CD4-positive, alpha-beta T cell treated with Interleukin-17A for 4 hours (primary cell): ENCODE measurements around the gene DGKD.

Source experiments
- DNase-seq: peaks from one replicate; pipeline ENCODE4 v3.0.0-alpha.2; 2020; ENCODE audit warnings: mixed read lengths

The DGKD gene

DNA sequence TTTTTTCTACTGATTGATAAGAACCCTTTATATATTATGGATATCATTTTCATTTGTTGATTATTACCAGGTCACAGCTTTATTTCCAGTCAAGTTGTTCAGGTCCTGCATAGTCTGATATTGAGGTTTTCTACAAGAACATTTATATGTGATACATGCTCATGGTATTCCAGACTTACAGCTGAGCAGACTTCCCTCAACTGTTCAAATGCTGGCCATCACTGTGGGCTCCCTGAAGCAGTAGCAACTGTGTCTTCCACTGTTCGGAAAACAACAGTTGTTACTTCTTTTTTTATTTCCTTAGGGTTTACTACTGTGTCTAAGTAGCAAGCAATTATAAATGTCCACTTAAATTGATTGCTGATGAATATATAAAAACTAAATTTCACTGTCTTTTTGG lies 79.5 kb downstream of the DGKD start:
- no peak for DNase-seq

DNA sequence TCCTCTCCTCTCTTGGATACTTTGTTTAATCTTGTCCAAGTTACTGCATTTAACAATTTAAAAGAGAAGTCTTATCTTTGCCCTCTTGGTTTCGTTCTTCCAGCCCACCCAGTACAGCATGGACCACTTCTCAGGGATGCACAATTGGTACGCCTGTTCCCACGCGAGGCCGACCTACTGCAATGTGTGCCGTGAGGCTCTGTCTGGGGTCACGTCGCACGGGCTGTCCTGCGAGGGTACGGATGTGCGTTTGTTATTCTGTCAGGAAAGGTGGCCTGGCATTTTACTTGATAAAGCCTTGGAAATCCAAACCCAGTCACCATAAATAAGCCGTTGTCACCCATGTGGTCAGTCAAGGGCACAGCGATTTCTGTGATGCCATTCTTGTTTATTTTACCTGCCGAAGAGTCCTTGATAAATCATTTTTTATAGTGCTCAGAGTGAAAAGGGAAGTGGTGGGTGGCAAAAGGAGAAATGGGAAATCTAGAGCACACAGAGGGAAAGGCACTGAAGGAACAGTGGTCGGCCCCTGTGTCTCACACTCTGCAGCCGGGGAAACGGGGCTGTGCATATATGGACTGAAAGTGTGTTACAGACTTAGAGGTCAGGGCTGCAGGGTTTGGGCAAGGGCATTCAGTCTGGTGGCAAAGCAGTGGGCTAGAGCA lies 80.5 kb downstream of the DGKD start:
- no peak for DNase-seq

DNA sequence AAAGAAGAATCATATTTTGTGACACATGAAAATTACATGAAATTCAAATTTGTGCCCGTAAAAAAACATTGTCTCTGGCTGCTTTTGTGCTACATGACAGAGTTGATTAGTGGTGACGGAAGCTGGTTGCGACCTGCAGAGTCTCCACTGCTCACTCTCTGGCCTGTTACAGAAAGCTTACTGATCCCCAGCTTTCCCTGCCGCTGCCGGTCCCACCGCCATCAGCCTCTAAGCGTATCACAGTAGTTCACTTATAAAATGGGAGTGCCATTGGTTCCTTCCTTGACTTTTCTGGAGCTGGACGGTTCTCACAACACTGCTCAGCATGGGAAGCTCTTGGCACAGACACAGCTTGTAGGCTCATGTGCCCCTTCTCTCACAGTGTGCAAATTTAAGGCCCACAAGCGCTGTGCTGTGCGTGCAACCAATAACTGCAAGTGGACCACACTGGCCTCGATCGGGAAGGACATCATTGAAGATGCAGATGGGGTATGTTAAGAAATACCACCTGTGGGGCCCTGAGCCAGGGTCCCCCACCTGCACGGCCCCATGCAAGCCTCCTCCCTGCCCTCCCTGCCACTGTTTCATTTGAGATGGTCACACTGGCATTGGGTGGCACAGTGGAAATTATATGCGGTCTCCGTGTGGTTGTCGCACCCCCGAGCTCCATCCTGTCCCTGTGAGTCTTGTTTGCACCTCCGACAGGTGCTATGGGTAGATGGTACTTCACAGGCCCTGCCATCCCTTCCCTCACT lies 81.3 kb downstream of the DGKD start:
- DNase-seq, result no peak

DNA sequence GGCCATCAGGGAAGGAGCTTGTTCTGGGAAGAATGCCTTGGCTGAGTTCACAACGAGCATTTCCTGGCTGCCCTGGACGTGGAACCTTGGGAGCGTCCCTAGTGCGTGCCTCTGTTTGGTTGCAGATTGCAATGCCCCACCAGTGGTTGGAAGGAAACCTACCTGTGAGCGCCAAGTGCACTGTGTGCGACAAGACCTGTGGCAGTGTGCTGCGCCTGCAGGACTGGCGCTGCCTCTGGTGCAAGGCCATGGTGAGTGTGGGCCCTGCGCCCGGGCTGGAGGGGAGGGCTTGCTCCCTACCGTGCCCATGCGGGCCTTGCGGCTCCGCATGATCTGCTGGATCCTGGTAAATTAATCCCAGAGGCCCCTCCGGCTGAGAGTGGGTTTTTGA lies 81.9 kb downstream of the DGKD start:
- no peak for DNase-seq

DNA sequence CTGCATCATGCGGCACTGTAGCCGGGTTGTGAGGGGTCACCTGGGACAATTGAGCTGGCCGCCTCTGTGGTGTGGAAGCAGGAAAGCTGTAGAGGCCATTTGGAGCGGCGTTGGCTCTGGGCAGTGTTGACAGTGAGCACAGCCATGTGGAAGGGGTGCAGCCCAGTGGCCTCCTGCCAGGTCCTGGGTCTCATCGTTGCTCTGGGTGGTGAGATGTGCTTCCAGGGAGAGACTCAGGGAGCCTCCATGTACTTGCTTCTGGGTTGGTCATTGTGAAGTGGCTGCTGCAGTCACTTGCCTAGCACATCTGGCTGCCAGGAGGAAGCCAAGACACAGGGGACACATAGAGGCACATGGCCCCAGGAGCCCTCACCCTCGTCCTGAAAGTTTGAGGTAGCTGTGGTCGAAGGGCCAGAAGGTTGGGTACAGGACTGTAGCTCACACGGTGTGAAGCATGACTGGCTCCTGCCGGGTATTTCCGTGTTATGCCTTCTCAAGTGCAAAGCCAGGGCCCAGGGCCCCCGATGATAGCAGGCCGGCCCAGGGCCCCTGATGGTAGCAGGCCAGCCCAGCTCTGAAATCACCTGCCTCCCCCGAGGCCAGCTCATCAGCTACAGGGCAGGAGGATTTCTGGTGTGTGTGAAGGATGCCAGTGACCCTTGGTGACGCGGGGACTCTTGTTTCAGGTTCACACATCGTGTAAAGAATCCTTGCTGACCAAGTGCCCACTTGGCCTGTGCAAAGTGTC lies 82.6 kb downstream of the DGKD start:
- DNase-seq, result no peak

DNA sequence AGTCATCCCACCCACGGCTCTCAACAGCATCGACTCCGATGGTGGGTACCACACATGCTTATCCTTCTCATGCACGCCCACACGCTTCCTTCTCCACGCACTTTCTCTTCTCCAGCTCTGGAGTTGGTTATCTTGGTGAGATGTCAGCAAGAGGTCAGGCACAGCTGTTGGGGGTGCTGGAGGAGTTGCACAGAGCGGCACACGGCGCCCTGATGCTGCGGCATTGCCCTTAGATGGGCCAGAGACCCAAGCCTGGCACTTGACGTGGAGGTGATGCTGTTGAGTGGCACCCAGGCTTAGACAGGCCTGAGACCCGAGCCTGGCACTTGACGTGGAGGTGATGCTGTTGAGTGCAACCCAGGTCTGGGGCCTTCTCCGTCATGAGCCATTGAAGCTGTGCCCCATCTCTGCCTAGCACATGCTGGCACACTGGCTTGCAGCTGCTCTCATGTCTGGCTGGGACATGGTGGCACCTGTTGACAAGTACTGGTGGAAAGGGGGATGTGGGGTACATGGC lies 83.2 kb downstream of the DGKD start:
- no peak for DNase-seq

DNA sequence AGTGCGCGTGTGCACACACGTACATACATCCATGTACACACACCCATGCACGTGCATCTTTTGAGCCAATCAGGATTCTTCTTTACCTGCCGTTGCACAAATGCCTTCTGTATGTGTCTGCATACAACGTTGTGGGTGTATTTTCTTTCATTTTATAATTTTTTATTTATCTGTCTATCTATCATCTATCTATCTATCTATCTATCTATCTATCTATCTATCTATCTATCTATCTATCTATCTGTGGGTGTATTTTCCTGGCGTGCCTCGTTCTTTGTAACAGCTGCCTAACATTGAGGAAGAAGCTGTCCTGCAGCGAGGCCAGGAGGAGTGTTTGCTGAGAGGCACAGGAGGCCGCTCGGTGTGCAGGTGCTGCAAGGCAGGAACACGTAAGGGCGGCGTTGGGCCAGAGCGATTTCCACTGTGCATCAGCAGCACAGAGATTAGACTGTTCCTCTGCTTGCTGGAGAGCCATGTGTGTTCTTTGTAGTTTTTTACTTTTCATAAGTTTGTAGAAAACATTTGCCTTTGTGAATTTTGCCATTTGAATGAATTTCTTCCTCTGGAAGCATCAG lies 84.4 kb downstream of the DGKD start:
- no peak for DNase-seq

DNA sequence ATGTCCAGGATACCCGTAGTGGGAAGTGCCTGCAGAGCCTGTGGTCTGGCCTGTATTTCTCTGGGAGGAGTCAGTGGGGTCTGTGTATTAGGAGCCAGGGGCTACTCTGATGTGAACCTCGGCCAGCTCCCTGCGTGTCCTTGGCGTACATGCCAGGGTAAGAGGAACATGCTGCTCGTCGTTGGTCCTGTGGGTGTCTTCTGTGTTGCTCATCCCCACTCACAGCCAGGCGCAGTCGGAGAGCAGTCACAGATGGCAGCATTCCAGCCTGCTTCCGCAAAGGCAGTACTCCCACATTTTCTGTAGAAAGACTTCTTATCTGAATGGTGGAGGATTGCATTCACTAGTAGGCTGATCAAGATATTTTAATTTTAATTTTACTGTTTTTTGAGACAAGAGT lies 84.9 kb downstream of the DGKD start:
- no peak for DNase-seq

DNA sequence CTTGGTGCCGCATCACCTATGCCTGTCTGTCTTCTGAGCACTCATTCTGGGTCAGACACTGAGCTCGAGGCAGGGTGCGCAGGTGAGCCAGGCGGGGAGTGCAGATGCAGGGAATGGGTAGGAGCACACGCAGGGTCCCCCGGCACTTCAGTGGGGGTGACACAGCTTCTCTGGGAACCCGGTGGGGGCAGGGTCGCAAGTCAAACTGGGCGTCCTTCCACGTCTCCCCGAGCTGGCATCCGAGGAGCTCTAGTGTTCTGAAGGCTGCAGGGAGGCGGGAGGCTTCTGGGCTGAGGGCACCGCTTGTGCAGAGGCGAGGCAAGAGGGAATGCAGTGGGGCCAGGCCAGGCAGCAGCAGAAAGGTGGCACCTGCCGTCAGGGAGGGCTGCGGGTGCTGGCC lies 86.0 kb downstream of the DGKD start:
- DNase-seq, result no peak

DNA sequence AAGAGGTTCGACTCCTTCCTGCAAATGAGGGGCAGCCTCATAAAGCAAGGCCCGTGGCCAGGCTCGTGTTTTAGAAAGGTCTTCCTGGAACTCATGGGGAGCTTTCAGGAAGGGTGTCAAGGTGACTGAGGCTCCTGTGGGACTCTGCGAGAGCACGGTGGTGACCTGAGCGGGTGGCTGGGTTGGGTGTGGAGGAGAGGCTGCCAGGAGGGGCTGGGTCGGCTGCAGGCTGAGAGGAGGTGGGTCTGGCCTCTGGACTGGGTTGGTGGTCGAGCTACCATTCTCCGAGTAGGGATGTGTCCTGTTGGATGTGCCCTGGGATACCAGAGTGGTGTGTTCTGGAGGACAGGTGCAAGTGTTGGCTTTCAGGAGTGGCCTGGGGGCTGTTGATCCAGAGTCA lies 86.4 kb downstream of the DGKD start:
- no peak for DNase-seq

DNA sequence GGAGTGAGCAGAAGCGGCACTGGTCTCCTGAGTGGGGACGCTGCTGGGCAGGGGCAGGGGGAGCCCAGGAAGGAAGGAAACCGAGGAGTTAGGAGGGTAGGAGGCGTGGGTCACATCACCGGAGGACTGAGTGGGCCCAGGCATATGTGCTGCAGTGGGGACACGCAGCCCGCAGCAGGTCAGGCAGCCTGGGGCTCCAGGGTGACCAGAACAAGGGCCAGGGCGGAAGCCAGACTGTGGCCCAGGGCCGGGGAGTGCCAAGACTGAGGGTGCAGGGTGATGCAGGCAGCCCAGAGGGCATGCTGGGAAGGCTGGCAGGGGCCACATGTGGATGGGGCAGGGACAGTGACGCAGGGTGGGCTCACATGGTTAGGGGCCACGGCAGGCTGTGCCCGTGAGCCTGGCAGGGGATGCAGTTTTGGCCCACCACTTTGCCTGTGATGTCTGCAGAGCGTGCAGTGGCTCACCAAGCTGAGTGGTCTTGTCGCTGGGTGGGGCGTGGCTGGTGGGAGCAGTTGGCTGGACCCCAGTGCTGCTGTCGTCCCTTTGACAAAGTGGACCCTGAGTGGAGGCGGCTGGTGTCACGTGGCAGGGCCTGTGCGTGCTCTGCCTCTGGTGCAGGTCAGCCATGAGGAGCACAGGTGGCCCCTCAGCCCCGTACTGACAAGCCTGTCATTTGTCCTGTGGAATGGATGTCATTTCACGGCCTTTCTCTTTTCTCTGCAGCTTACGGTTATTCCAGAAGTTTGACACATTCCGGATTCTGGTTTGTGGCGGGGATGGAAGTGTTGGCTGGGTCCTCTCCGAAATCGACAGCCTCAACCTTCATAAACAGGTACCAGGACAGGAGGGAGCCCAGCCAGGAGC lies 87.1 kb downstream of the DGKD start:
- DNase-seq, result no peak

DNA sequence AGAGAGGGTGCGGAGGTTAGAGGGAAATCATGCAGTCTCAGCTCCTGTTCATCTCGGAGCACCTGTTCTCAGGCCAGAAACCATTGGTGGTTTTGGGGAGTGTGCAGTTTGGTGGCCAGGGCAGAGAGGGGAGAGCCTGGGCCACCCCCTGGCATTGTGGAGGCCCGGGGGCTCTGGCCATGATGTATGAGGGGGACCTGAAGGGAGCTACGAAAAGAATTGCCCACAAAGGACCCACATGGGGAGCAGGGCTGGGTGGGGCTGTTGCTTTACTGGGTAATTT lies 87.7 kb downstream of the DGKD start:
- no peak for DNase-seq

DNA sequence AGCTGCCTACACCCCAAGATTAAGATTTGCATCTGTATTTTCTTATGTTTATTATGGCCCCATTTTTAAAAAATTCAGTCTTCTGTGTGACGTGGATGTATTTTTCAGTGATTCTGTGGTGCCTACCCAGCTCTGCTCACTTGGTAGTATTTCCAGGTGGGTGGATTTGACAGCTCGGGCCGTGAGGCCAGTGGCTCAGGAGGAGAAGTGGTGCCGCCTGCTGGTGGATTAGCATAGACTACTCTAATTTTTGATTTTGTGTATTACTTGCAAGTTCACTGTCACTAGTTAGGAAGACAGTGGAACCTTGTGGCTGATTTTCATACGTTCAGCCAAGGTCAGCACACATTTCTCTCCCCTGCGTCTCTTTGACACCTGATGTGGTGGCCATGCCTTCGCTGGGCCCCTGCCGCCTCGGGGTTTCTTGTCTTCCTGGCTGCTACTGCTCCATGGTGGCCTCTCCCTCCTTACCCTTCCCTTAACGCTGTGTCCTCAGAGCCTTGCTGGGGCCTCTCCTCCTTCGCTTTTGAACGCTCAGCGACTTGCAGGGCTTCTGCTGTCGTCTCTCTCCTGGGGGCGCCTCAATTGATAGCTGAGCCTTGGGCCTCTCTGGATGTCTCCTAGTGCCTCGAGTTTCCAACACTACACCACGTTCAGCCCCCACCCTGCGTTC lies 89.4 kb downstream of the DGKD start:
- DNase-seq, result peak; percentile 92

DNA sequence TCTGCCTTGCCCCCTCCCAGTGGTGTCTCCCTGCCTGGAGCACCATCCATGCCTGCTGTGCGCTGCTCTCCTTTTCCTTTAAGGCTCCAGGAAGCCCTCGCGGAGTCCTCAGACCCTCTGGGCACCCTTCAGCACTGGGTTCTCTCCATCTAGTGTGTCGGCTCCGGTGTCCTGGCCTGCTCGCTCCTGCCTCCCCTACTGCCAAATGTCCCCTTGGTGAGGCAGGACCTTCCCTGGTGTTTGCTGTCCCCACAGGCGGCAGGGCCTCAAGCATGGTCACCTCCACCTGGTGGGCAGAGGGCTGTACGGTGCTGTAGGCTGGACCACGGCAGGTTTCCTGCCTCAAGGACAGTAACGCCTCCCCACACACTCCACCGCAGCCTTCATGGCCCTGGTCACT lies 90.2 kb downstream of the DGKD start:
- DNase-seq, result no peak

DNA sequence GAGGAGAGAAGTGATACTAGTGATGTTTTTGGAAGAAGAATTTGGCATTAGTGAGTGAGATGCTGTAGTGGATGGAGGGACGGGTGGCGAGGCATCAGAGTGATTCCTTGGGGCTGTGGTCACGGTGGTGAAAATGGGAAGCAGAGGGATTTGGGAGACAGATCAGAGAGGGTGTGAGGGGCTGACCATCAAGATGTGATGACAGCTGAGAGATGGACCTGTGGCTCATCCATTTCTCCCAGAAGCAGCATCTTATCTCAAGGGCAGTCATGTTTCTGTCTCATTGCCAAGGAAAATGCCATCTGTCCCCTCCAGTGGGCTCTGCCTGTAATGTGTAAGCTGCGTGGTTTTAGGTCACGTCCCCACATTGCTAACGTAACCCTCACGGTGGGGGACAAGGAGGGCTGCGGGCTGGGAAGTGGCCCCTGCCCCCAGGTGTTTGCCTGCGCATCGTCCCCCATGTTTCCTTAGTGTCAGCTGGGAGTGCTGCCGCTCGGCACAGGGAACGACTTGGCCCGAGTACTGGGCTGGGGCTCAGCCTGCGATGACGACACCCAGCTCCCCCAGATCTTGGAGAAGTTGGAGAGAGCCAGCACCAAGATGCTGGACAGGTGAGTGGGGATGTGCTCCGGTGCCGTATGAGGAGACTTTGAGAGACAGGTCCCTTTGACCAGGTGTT lies 91.0 kb downstream of the DGKD start:
- DNase-seq, result no peak

DNA sequence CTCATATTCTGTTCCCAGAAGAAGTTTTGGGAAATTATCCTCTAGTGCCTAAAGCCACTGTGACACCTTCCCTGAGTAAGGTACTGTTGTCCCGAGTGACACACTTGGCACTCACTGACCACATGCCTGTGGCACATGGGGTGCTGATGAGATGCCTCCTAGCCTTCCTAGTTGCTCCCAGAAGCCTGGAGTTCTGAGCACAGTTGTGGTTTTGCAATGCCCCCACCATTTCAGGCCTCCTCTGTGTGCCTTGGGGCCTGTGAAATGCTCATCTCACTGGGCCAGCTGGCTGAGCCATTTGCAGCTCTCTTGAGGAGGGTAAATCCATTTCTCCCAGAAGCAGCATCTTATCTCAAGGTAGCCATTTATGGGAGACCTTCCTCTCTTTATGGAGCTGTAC lies 91.8 kb downstream of the DGKD start:
- no peak for DNase-seq

DNA sequence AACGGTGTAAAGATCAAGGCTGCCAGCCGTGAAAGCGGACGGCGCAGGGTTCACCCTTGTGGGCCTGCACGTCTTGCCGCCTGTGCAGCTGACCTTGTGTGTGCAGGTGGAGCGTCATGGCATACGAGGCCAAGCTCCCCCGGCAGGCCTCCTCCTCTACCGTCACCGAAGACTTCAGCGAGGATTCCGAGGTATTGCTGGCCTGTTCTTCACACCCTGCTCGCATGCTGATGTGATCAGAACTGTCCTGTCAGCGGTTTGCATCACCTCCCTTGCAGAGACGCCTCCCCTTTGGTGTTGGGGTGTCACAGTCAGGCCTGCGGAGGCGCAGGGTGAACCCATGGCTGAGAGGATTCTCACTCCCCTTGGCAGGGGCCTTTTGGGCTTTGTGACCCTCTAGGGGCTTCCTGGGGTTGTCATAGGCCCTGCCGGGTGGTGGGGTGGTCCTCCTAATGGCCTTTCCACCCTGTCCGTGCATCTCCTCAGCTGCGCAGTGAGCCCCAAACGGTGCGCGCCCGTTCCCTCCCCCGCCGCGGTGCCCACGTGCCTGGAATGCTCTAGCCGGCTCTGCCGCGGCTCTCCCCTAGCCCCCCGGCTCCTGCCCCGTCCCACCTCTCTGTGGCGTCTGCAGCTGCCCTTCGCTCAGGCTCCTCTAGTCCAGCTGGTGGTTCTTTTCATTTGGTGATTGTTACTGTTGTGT lies 92.5 kb downstream of the DGKD start:
- DNase-seq, result no peak

DNA sequence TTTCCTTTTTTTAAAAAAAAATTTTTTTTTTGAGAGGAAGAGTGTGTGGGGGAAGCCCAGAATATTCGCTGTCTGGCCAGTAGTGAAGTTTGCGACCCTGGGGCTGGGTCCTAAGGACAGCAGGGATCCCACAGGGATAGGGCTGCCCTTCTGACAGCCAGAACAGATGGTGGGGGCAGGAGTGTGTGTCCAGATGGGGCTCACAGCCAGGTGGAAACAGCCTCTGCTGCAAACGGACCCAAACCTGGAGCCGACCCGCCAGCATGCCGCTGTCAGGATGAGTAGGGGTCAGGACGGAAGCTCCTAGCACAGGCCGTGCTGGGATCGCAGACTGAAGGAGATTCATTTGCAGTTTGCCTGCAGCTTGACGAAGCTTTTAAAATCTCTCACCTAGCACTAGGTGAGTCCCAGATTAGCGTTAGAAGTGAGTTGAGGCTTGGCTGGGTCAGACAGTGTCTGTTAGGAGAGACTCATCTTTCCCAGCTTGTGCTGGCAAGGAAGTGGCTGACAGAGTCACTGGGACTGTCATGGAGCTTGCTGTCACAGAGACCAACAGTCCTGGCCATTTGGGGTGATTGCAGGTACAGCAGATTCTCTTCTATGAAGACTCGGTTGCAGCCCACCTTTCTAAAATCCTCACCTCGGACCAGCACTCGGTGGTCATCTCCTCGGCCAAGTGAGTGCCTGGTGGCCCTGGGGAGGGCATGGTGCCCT lies 93.4 kb downstream of the DGKD start:
- no peak for DNase-seq

DNA sequence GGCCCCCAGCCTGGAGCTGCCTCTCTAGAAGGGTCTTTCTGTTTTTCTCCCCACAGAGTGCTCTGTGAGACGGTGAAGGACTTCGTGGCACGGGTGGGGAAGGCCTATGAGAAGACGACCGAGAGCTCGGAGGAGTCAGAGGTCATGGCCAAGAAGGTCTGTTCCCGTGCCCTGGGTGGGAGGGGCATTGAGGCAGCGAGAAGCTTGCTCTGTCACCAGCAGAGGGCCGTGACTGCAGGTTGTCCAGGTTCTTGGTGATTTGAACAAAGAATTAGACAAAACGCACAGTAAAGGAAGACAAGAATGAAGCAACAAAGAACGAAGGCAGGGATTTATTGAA lies 93.9 kb downstream of the DGKD start:
- no peak for DNase-seq

DNA sequence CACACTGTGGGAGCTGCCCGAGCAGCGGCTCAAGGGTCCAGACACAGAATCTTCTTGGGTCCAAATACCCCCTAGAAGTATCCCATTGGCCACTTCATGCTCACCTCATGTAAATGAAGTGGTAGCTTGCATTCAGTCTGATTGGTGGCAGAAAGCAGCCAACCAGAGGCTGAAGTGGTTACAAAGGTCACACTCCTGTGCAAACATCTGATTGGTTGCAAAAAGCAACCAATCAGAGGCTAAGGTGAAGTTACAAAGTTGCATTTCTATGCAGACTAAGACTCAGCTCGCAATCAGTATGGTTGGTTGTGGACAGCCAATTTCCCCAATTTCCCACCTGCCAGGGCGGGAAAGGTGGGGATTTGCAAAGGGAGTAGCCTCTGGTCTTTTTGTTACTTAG lies 94.3 kb downstream of the DGKD start:
- DNase-seq, result no peak
